ENCODE measurements around the gene C1orf53. TPM values are rescaled to one million over a fixed set of nuclear protein-coding genes. Genes with fewer than 3 reads are reported as not detected.

Gene C1orf53
- polyA plus RNA-seq, 3 donors = 1.5 to 8.3 (median 5.6) TPM

GRCh38 chr1:197865809-197866208 is 36.6 kb upstream of the C1orf53 start:
- no peak overlapping the region for H3K27ac Mint-ChIP-seq
- no peaks in the 10 kb centered on the region for H3K27me3 ChIP-seq (ENCODE audit: control insufficient read depth in 2 of 2, insufficient read depth in 2 of 2, low read length in 2 of 2)
- H3K79me2 ChIP-seq (ENCODE audit: insufficient read depth, low read length) = no peaks in the 10 kb centered on the region
- DNase-seq = no peak
- no peak overlapping the region for H2AFZ ChIP-seq (ENCODE audit: insufficient read depth, low read depth, low read length, poor library complexity, severe bottlenecking)
- no peak for TF ChIP-seq CTCF (IDR thresholded peaks at IDR 0.05)
- H3K4me1 Mint-ChIP-seq = no peaks in the 10 kb centered on the region
- no peak overlapping the region for H3K4me3 Mint-ChIP-seq
- WGBS (ENCODE audit: insufficient coverage) = no CpG with 5 or more reads among the region's 2 CpGs
- no peaks in the 10 kb centered on the region for H3K36me3 ChIP-seq (replicated peaks in 1 of 2; ENCODE audit: control insufficient read depth in 1 of 2, insufficient read depth in 2 of 2, low read length in 2 of 2)
- peaks cover 0 to under 1% of the 10 kb centered on the region in 2 donors for H3K9me3 ChIP-seq (replicated peaks in 1 of 2; ENCODE audit: control insufficient read depth in 1 of 2, insufficient read depth in 1 of 2, low read length in 2 of 2)
- H3K9ac ChIP-seq (ENCODE audit: insufficient read depth, low read length, poor library complexity, severe bottlenecking) = no peak overlapping the region
- H3K9me3 Mint-ChIP-seq = no peaks in the 10 kb centered on the region
- H3K36me3 Mint-ChIP-seq = no peaks in the 10 kb centered on the region
- H4K20me1 ChIP-seq (ENCODE audit: insufficient read depth, low read length) = no peaks in the 10 kb centered on the region
- H3K4me3 ChIP-seq (replicated peaks in 1 of 3; ENCODE audit: low read depth in 2 of 3, low read length in 3 of 3) = no peak overlapping the region
- H3K4me1 ChIP-seq (ENCODE audit: control insufficient read depth in 1 of 2, insufficient read depth in 2 of 2, low read length in 2 of 2) = no peaks in the 10 kb centered on the region
- intact Hi-C loops (cut with micrococcal nuclease) = loop anchor here in 1 of 2 donors (5.0 kb wide), 1 partner anchor 49 kb away; no protein-coding TSS in a partner anchor
- H3K27me3 Mint-ChIP-seq (ENCODE audit: low read depth in 3 of 3) = peaks cover 0 to 1% (median 0%) of the 10 kb centered on the region in 3 donors
- H3K4me2 ChIP-seq (replicated peaks; ENCODE audit: extremely low read depth, low read length, poor library complexity, severe bottlenecking) = no peak overlapping the region
- H3K27ac ChIP-seq (ENCODE audit: low read depth in 1 of 2, low read length in 2 of 2) = no peak overlapping the region

GRCh38 chr1:197868751-197869489 is 33.5 kb upstream of the C1orf53 start:
- Mint-ChIP-seq H3K36me3 (no peaks in the 10 kb centered on the region), H3K9me3 (peaks cover 0 to 12% (median 4%) of the 10 kb centered on the region in 7 donors), H3K27ac (no peak overlapping the region), H3K27me3 (ENCODE audit: low read depth in 3 of 3) (peaks cover 0 to 1% (median 0%) of the 10 kb centered on the region in 3 donors), H3K4me3 (no peak overlapping the region), H3K4me1 (no peaks in the 10 kb centered on the region)
- peak; percentile 35 to 51 (median 37) for DNase-seq
- Histone ChIP-seq H2AFZ (ENCODE audit: insufficient read depth, low read depth, low read length, poor library complexity, severe bottlenecking) (no peak overlapping the region), H3K4me3 (replicated peaks in 1 of 3; ENCODE audit: low read depth in 2 of 3, low read length in 3 of 3) (no peak overlapping the region), H4K20me1 (ENCODE audit: insufficient read depth, low read length) (no peaks in the 10 kb centered on the region), H3K9ac (ENCODE audit: insufficient read depth, low read length, poor library complexity, severe bottlenecking) (no peak overlapping the region), H3K4me2 (replicated peaks; ENCODE audit: extremely low read depth, low read length, poor library complexity, severe bottlenecking) (no peak overlapping the region), H3K79me2 (ENCODE audit: insufficient read depth, low read length) (no peaks in the 10 kb centered on the region), H3K36me3 (replicated peaks in 1 of 2; ENCODE audit: control insufficient read depth in 1 of 2, insufficient read depth in 2 of 2, low read length in 2 of 2) (no peaks in the 10 kb centered on the region), H3K27ac (ENCODE audit: low read depth in 1 of 2, low read length in 2 of 2) (no peak overlapping the region), H3K27me3 (ENCODE audit: control insufficient read depth in 2 of 2, insufficient read depth in 2 of 2, low read length in 2 of 2) (no peaks in the 10 kb centered on the region), H3K4me1 (ENCODE audit: control insufficient read depth in 1 of 2, insufficient read depth in 2 of 2, low read length in 2 of 2) (no peaks in the 10 kb centered on the region), H3K9me3 (replicated peaks in 1 of 2; ENCODE audit: control insufficient read depth in 1 of 2, insufficient read depth in 1 of 2, low read length in 2 of 2) (peaks cover 0 to 5% of the 10 kb centered on the region in 2 donors)
- intact Hi-C loops (cut with micrococcal nuclease) = loop anchor here in 1 of 2 donors (5.0 kb wide), 1 partner anchor 52 kb away; no protein-coding TSS in a partner anchor
- WGBS (ENCODE audit: insufficient coverage) = no CpG with 5 or more reads among the region's 7 CpGs
- peak; percentile 74 for TF ChIP-seq CTCF (IDR thresholded peaks at IDR 0.05)

Measured in CD14-positive monocyte (primary cell).